PFSK-1 (cell line): ENCODE data around the gene C14orf119.

ENCODE experiments used
- FOXP2 ChIP-seq: optimal IDR thresholded peaks from 2 replicates; pipeline ENCODE3; 2011; ENCODE audit warnings: borderline replicate concordance, control low read depth, inconsistent platforms; ENCODE audit not compliant: insufficient read depth; ENCODE audit errors: extremely low read length, extremely low read depth
- POLR2AphosphoS5 ChIP-seq: IDR thresholded peaks from 2 replicates; pipeline ENCODE4 v1.6.1; 2012; ENCODE audit warnings: low read depth, mild to moderate bottlenecking, control low read depth, low read length, moderate library complexity
- REST ChIP-seq, 2 experiments: IDR thresholded peaks; 2 replicates each; pipeline versions ENCODE4 v1.6.1 to v1.8.0; 2011 to 2012; ENCODE audit warnings: low read depth in 2 of 2, low read length in 2 of 2, control low read depth in 1 of 2, inconsistent platforms in 1 of 2, mild to moderate bottlenecking in 1 of 2, moderate library complexity in 1 of 2; ENCODE audit not compliant: insufficient read depth in 1 of 2
- SIN3A ChIP-seq: IDR thresholded peaks from 2 replicates; pipeline ENCODE4 v1.6.1; 2012; ENCODE audit warnings: mild to moderate bottlenecking, low read length, moderate library complexity, borderline replicate concordance; ENCODE audit not compliant: insufficient read depth
- TAF1 ChIP-seq: IDR thresholded peaks from 2 replicates; pipeline ENCODE4 v1.6.1; 2012; ENCODE audit warnings: low read length, control low read depth, borderline replicate concordance; ENCODE audit not compliant: insufficient read depth

C14orf119 gene

GRCh38 chr14:23099212-23099861 lies 4.0 kb downstream of the C14orf119 start:
- TF ChIP-seq REST (IDR thresholded peaks at IDR 0.05; ENCODE audit: insufficient read depth in 1 of 2, low read depth in 2 of 2, low read length in 2 of 2) (no peak), TAF1 (no peak), SIN3A (no peak), POLR2AphosphoS5 (no peak), FOXP2 (no peak)

GRCh38 chr14:23101213-23101970 lies 6.1 kb downstream of the C14orf119 start:
- TF ChIP-seq SIN3A (no peak), REST (IDR thresholded peaks at IDR 0.05; ENCODE audit: insufficient read depth in 1 of 2, low read depth in 2 of 2, low read length in 2 of 2) (no peak), POLR2AphosphoS5 (no peak), TAF1 (no peak), FOXP2 (no peak)

- TF ChIP-seq REST (IDR thresholded peaks at IDR 0.05; ENCODE audit: insufficient read depth in 1 of 2, low read depth in 2 of 2, low read length in 2 of 2) (no peak), POLR2AphosphoS5 (no peak), FOXP2 (no peak), TAF1 (no peak), SIN3A (no peak)
Measured at GRCh38 chr14:23101986-23102625, 6.8 kb downstream of the C14orf119 start.

- no peak for TF ChIP-seq POLR2AphosphoS5
- TF ChIP-seq FOXP2 = no peak
- no peak for TF ChIP-seq SIN3A
- TF ChIP-seq TAF1 = no peak
- no peak for TF ChIP-seq REST (IDR thresholded peaks at IDR 0.05; ENCODE audit: insufficient read depth in 1 of 2, low read depth in 2 of 2, low read length in 2 of 2)
Measured at GRCh38 chr14:23102801-23103200, 7.5 kb downstream of the C14orf119 start.
